ENCODE data around the gene BCL2A1. TPM values are rescaled to one million over a fixed set of nuclear protein-coding genes. Genes with fewer than 3 reads are reported as not detected.

The BCL2A1 gene
- total and polyA plus RNA-seq, 2 donors (not counting 1 experiment from before 2014, with no cell fraction given), result 0.31 to 8.9 TPM

DNA sequence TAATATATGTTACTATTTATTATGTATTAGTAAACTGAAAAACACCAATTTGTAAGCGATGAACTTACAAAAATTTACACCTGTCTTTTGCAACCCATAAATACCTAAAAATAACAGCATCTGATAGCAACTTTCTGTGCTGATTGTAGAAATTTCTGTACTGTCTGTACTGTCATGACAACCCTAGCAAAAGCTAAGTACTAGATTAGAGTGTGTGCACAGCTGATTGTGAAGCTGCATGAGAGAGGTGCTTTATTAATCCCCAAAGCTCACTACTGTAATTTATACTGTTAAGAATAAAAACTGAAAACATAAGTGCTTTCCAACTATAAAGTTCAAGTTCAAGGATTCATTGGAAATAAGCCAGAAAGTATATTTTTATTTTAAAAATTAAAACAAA, 815 bp downstream of the BCL2A1 start:
- H3K9ac ChIP-seq (ENCODE audit: insufficient read depth, low read length), result no peak overlapping the region
- TF ChIP-seq, protein P1, sequence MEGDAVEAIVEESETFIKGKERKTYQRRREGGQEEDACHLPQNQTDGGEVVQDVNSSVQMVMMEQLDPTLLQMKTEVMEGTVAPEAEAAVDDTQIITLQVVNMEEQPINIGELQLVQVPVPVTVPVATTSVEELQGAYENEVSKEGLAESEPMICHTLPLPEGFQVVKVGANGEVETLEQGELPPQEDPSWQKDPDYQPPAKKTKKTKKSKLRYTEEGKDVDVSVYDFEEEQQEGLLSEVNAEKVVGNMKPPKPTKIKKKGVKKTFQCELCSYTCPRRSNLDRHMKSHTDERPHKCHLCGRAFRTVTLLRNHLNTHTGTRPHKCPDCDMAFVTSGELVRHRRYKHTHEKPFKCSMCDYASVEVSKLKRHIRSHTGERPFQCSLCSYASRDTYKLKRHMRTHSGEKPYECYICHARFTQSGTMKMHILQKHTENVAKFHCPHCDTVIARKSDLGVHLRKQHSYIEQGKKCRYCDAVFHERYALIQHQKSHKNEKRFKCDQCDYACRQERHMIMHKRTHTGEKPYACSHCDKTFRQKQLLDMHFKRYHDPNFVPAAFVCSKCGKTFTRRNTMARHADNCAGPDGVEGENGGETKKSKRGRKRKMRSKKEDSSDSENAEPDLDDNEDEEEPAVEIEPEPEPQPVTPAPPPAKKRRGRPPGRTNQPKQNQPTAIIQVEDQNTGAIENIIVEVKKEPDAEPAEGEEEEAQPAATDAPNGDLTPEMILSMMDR (conservative IDR thresholded peaks at IDR 0.05 in 1 of 2, IDR thresholded peaks at IDR 0.05 in 1 of 2; ENCODE audit: low read depth in 1 of 2, low read length in 2 of 2), result no peak
- TF ChIP-seq EZH2 (IDR thresholded peaks at IDR 0.05; ENCODE audit: low read length, missing control alignments), result no peak
- H3K36me3 ChIP-seq (ENCODE audit: control insufficient read depth, insufficient read depth, low read length), result no peaks in the 10 kb centered on the region
- peaks cover 7% of the 10 kb centered on the region for H3K4me1 ChIP-seq (ENCODE audit: control insufficient read depth, extremely low read depth, insufficient read depth, low read length)
- peak overlapping the region; percentile 82 for H3K27ac ChIP-seq (ENCODE audit: insufficient read depth, low read length)
- H3K4me3 ChIP-seq (replicated peaks in 1 of 4; ENCODE audit: control extremely low read depth in 1 of 4, insufficient read depth in 1 of 4, low read depth in 3 of 4, low read length in 4 of 4), result peak overlapping the region in 2 of 4 experiments; percentile 41 to 47
- H3K4me2 ChIP-seq (ENCODE audit: extremely low read depth, insufficient read depth, low read length), result peak overlapping the region; percentile 98
- DNase-seq (ENCODE audit: low read depth in 2 of 2), result no peak
- H3K79me2 ChIP-seq (ENCODE audit: control insufficient read depth, insufficient read depth, low read length), result no peaks in the 10 kb centered on the region
- no peaks in the 10 kb centered on the region for H4K20me1 ChIP-seq (ENCODE audit: control insufficient read depth, extremely low read depth, insufficient read depth, low read length)
- no peaks in the 10 kb centered on the region for H3K27me3 ChIP-seq (ENCODE audit: control insufficient read depth, insufficient read depth, low read length)
- no peak overlapping the region for H2AFZ ChIP-seq (ENCODE audit: low read length)
- no peaks in the 10 kb centered on the region for H3K9me3 ChIP-seq (ENCODE audit: control insufficient read depth, insufficient read depth, low read depth, low read length)

DNA sequence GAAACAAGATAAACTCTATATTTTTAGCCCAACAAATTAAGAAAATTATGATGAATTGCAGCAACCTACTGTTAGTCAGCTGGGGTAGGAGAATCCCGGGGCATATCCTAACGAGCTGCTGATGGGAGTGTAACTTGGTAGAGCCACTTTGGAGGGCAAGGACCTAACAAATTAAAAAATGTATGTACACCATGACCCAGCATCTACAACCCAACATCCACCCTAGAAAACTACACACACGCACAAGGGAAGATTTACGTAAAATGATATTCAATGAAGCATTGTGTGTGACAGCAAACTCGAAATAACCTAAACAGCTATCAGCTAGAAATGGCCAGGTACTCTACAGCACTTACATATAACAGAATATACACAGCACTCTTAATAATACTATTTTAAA, 1.9 kb downstream of the BCL2A1 start:
- no peak overlapping the region for H3K4me2 ChIP-seq (ENCODE audit: extremely low read depth, insufficient read depth, low read length)

DNA sequence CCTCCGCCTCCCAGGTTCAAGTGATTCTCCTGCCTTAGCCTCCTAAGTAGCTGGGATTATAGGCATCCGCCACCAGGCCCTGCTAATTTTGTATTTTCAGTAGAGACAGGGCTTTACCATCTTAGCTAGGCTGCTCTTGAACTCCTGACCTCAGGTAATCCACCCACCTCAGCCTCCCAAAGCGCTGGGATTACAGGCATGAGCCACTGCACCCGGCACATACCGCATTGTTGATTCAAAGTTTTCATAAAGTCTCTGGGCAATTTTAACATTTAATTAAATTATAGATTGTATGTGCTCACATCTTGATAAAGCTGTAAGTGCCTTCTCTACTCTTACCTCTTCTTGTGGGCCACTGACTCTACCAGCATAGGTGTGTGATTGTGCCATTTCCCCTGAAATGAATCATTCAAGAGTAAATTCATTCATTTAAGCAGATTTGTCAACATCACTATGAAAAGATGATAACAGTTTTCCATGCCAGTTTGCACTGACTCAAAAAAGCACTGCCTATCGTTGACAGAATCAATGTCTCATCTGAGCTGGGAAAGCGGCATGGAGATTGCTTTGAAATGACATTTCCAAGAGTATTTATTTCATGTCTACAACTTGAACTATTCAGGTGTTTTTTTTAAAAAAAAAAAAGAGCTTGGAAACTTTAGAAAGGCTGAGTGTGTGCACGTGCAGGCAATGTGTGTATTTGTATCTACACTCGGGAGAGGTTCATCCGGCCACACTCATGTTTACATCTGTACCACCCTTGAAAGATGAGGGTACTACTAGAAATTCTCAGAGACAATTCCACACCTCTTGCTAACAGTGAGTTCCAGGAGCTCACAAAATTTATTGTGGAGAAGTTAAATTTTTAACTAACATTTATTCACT, 3.5 kb downstream of the BCL2A1 start:
- no peak overlapping the region for H3K27ac ChIP-seq (ENCODE audit: insufficient read depth, low read length)
- TF ChIP-seq, protein P1 (conservative IDR thresholded peaks at IDR 0.05 in 1 of 2, IDR thresholded peaks at IDR 0.05 in 1 of 2; ENCODE audit: low read depth in 1 of 2, low read length in 2 of 2), result no peak
- no peak for TF ChIP-seq EZH2 (IDR thresholded peaks at IDR 0.05; ENCODE audit: low read length, missing control alignments)
- H3K79me2 ChIP-seq (ENCODE audit: control insufficient read depth, insufficient read depth, low read length), result no peaks in the 10 kb centered on the region
- H3K4me2 ChIP-seq (ENCODE audit: extremely low read depth, insufficient read depth, low read length), result no peak overlapping the region
- no peaks in the 10 kb centered on the region for H3K27me3 ChIP-seq (ENCODE audit: control insufficient read depth, insufficient read depth, low read length)
- H3K9ac ChIP-seq (ENCODE audit: insufficient read depth, low read length), result no peak overlapping the region
- peak in 1 of 2 donors; percentile 27 for DNase-seq (ENCODE audit: low read depth in 2 of 2)
- no peak overlapping the region for H2AFZ ChIP-seq (ENCODE audit: low read length)
- H3K4me1 ChIP-seq (ENCODE audit: control insufficient read depth, extremely low read depth, insufficient read depth, low read length), result peaks cover 7% of the 10 kb centered on the region
- H3K36me3 ChIP-seq (ENCODE audit: control insufficient read depth, insufficient read depth, low read length), result no peaks in the 10 kb centered on the region
- H3K4me3 ChIP-seq (replicated peaks in 1 of 4; ENCODE audit: control extremely low read depth in 1 of 4, insufficient read depth in 1 of 4, low read depth in 3 of 4, low read length in 4 of 4), result no peak overlapping the region
- H4K20me1 ChIP-seq (ENCODE audit: control insufficient read depth, extremely low read depth, insufficient read depth, low read length), result no peaks in the 10 kb centered on the region
- no peaks in the 10 kb centered on the region for H3K9me3 ChIP-seq (ENCODE audit: control insufficient read depth, insufficient read depth, low read depth, low read length)

More for the DNA sequence above, 1.9 kb downstream of the BCL2A1 start:
- Histone ChIP-seq H3K27me3 (ENCODE audit: control insufficient read depth, insufficient read depth, low read length) (no peaks in the 10 kb centered on the region), H3K9ac (ENCODE audit: insufficient read depth, low read length) (no peak overlapping the region), H4K20me1 (ENCODE audit: control insufficient read depth, extremely low read depth, insufficient read depth, low read length) (no peaks in the 10 kb centered on the region), H3K27ac (ENCODE audit: insufficient read depth, low read length) (no peak overlapping the region), H3K4me1 (ENCODE audit: control insufficient read depth, extremely low read depth, insufficient read depth, low read length) (peaks cover 7% of the 10 kb centered on the region), H3K79me2 (ENCODE audit: control insufficient read depth, insufficient read depth, low read length) (no peaks in the 10 kb centered on the region), H3K4me3 (replicated peaks in 1 of 4; ENCODE audit: control extremely low read depth in 1 of 4, insufficient read depth in 1 of 4, low read depth in 3 of 4, low read length in 4 of 4) (no peak overlapping the region), H3K9me3 (ENCODE audit: control insufficient read depth, insufficient read depth, low read depth, low read length) (no peaks in the 10 kb centered on the region), H2AFZ (ENCODE audit: low read length) (no peak overlapping the region), H3K36me3 (ENCODE audit: control insufficient read depth, insufficient read depth, low read length) (no peaks in the 10 kb centered on the region)
- no peak for TF ChIP-seq EZH2 (IDR thresholded peaks at IDR 0.05; ENCODE audit: low read length, missing control alignments)
- TF ChIP-seq, protein P1 (conservative IDR thresholded peaks at IDR 0.05 in 1 of 2, IDR thresholded peaks at IDR 0.05 in 1 of 2; ENCODE audit: low read depth in 1 of 2, low read length in 2 of 2), result no peak
- no peak for DNase-seq (ENCODE audit: low read depth in 2 of 2)

All from fibroblast of lung (primary cell).